HG02642 (cell line): ENCODE results near the gene SORBS2.

Experiments used
- ATAC-seq: cut with Tn5 transposase; IDR thresholded peaks from one replicate; pipeline ENCODE4 v1.9.1; 2021; ENCODE audit warnings: mild to moderate bottlenecking; ENCODE audit not compliant: unreplicated experiment, poor library complexity

Gene SORBS2

GRCh38 chr4:185599553-185600243 is 212.3 kb downstream of the SORBS2 start:
- no peak for ATAC-seq

- no peak for ATAC-seq
Measured at GRCh38 chr4:185598846-185599552, 213.0 kb downstream of the SORBS2 start.

- peak; percentile 76 for ATAC-seq
Measured at GRCh38 chr4:185597532-185598188, 214.3 kb downstream of the SORBS2 start.

GRCh38 chr4:185592845-185593488 is 219.0 kb downstream of the SORBS2 start:
- no peak for ATAC-seq

- no peak for ATAC-seq
Measured at GRCh38 chr4:185592438-185592837, 219.6 kb downstream of the SORBS2 start.

GRCh38 chr4:185591679-185592141 is 220.3 kb downstream of the SORBS2 start:
- ATAC-seq = no peak

- no peak for ATAC-seq
Measured at GRCh38 chr4:185590982-185591381, 221.0 kb downstream of the SORBS2 start.

- no peak for ATAC-seq
Measured at GRCh38 chr4:185589067-185589836, 222.7 kb downstream of the SORBS2 start.

GRCh38 chr4:185587427-185588161 is 224.4 kb downstream of the SORBS2 start:
- ATAC-seq = peak; percentile 99

GRCh38 chr4:185587030-185587426 is 225.0 kb downstream of the SORBS2 start:
- ATAC-seq = no peak

- ATAC-seq = no peak
Measured at GRCh38 chr4:185585211-185585610, 226.8 kb downstream of the SORBS2 start.

- ATAC-seq = no peak
Measured at GRCh38 chr4:185583813-185584212, 228.2 kb downstream of the SORBS2 start.

GRCh38 chr4:185582651-185583400 is 229.2 kb downstream of the SORBS2 start:
- ATAC-seq = no peak

- no peak for ATAC-seq
Measured at GRCh38 chr4:185580699-185581098, 231.3 kb downstream of the SORBS2 start.

GRCh38 chr4:185578284-185578683 is 233.7 kb downstream of the SORBS2 start:
- ATAC-seq = no peak

GRCh38 chr4:185576962-185577950 is 234.7 kb downstream of the SORBS2 start:
- no peak for ATAC-seq

- no peak for ATAC-seq
Measured at GRCh38 chr4:185576314-185576961, 235.6 kb downstream of the SORBS2 start.
